Common myeloid progenitor, CD34-positive (primary cell): Measurements from ENCODE around the gene WNT9B.
A peak's percentile ranks its signal among the peaks of the same experiment; 100 is the strongest.

ENCODE experiments used
- CTCF ChIA-PET: fragments of 350-600 bp; sonication (Branson Sonifier 250); formaldehyde crosslinking; loops from one replicate; lab custom pipeline; 2021; ENCODE audit warnings: antibody characterized with exemption; lab: Charles Lee
- POLR2A ChIA-PET: fragments of 350-600 bp; sonication (Branson Sonifier 250); formaldehyde crosslinking; loops from one replicate; lab custom pipeline; 2021; ENCODE audit warnings: antibody characterized with exemption; lab: Charles Lee
- DNase-seq, 3 donors: peaks; one replicate each; pipeline versions ENCODE4 v3.0.0 to v3.0.0-alpha.2; 2013
- H3K27ac ChIP-seq, 2 experiments: 1 replicate in 1 of 2; 2 replicates in 1 of 2; pipeline ENCODE4 v1.7.0; 2013; ENCODE audit warnings: inconsistent platforms in 2 of 2, low read length in 2 of 2, mild to moderate bottlenecking in 2 of 2, low read depth in 1 of 2, moderate library complexity in 1 of 2; ENCODE audit not compliant: severe bottlenecking in 2 of 2, insufficient read depth in 1 of 2, poor library complexity in 1 of 2
- H3K27me3 ChIP-seq, 5 experiments: replicated peaks in 2 of 5; 1 replicate in 3 of 5; 2 replicates in 2 of 5; pipeline versions ENCODE4 v1.6.1 to v1.7.0; 2013; ENCODE audit warnings: low read length in 4 of 5, mild to moderate bottlenecking in 2 of 5, moderate library complexity in 2 of 5, inconsistent platforms in 1 of 5; ENCODE audit not compliant: insufficient read depth in 5 of 5, control insufficient read depth in 4 of 5
- H3K36me3 ChIP-seq, 4 experiments: 1 replicate in 2 of 4; 2 replicates in 2 of 4; pipeline versions ENCODE4 v1.6.1 to v1.7.0; 2013; ENCODE audit warnings: low read length in 3 of 4, control low read depth in 1 of 4, mild to moderate bottlenecking in 1 of 4; ENCODE audit not compliant: control insufficient read depth in 4 of 4, insufficient read depth in 4 of 4
- H3K4me1 ChIP-seq, 4 experiments: 1 replicate in 3 of 4; 2 replicates in 1 of 4; pipeline versions ENCODE4 v1.6.1 to v1.7.1; 2013; ENCODE audit warnings: low read length in 3 of 4, mild to moderate bottlenecking in 3 of 4, control low read depth in 1 of 4, inconsistent platforms in 1 of 4, moderate library complexity in 1 of 4; ENCODE audit not compliant: control insufficient read depth in 4 of 4, insufficient read depth in 4 of 4; ENCODE audit errors: control extremely low read depth in 1 of 4
- H3K4me3 ChIP-seq, 7 experiments: 1 replicate in 4 of 7; 2 replicates in 3 of 7; pipeline versions ENCODE4 v1.5.1 to v1.7.0; 2013; ENCODE audit warnings: mild to moderate bottlenecking in 7 of 7, low read length in 6 of 7, moderate library complexity in 6 of 7, inconsistent platforms in 2 of 7, low read depth in 2 of 7, control low read depth in 1 of 7; ENCODE audit not compliant: insufficient read depth in 4 of 7, control insufficient read depth in 1 of 7; ENCODE audit errors: extremely low read depth in 1 of 7
- H3K9me3 ChIP-seq, 5 experiments: 1 replicate in 4 of 5; 2 replicates in 1 of 5; pipeline versions ENCODE4 v1.6.1 to v1.7.1; 2013; ENCODE audit warnings: low read length in 4 of 5, mild to moderate bottlenecking in 2 of 5, inconsistent platforms in 1 of 5, low read depth in 1 of 5, moderate library complexity in 1 of 5; ENCODE audit not compliant: control insufficient read depth in 4 of 5, insufficient read depth in 2 of 5; ENCODE audit errors: control extremely low read depth in 1 of 5
- WGBS: methylation state at CpG from one replicate; pipeline ENCODE4 v1.1.5; 2013; ENCODE audit not compliant: insufficient coverage; 5-methylcytosine and 5-hydroxymethylcytosine counted together

Gene WNT9B

DNA sequence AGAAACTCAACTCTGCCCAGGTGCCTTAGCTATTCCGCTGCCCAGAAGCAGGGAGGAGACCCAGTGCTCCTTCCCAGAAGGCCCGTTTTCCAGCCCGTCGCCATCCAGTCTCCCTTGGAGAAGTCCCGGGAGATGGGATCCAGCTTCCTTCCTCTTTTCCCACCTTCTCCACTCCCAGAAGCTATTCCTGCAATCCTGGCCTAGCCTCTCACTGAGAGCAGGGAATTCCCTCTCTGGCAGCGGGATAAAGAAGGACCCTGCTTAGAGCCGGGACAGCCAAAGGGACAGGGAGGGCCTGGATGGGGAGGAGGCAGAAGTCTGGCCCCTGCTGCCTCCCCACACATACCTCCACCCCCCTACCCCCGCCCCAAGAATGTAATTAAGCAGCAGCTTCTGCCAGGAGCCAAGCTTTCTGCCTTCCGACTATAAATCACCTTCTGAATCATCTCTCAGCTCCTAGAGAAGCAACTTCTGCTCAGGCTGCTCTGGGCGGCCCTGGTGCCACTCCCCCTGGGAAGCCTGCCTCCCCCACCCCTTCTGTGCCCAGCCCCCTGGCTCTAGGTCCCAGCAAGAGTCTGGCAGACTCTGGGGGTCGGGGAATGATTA lies 39.3 kb upstream of the WNT9B start:
- POLR2A ChIA-PET, result no interaction called here
- 80% methylated on average over 6 of the region's 11 CpGs for WGBS

DNA sequence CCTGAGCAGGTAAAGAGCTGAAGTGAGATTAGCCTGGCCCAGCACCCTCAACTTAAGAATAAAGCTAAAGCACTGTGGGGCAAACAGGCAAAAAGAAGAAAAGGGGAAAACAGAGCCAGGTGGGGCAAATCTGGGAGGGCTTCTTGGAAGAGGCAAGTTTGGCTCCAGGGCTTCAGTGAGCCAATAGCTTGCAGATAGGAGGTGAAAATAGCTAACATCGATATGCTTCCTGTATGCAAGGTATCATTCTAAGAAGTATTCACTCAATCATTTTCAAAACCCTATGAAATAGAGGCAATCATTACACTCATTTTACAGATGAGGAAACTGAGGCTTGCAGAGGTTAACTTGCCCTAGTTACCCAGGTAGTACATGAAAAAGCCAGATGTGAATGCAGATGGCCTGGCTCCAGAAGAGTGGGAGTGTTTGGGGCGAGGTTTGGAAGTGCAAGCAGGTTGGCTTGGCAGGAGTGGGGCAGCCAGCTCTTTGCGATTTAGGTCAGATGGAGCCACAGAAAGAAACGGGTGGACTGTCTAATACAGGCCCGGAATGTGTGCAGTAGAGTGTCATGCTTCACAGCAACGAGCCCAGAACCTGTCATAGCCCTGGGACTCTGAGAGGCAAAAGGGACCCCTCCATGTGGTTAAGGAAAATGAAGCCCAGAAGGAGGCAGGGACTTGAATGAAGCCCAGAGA lies 38.6 kb upstream of the WNT9B start:
- no peaks in the 10 kb centered on the region for H3K9me3 ChIP-seq
- H3K36me3 ChIP-seq, result no peaks in the 10 kb centered on the region
- ChIA-PET CTCF (interaction anchor here (1.3 kb wide), 1 partner anchor 10 kb away, joined by 3 read pairs; no protein-coding TSS in a partner anchor), POLR2A (no interaction called here)
- H3K27ac ChIP-seq, result no peak overlapping the region
- WGBS, result 90% methylated on average over 5 of the region's 6 CpGs
- DNase-seq, result no peak
- H3K4me1 ChIP-seq, result peaks cover 0 to 8% (median 6%) of the 10 kb centered on the region in 4 experiments
- H3K27me3 ChIP-seq, result peaks cover 5 to 52% (median 26%) of the 10 kb centered on the region in 5 experiments
- no peak overlapping the region for H3K4me3 ChIP-seq

More for the DNA sequence above, 39.3 kb upstream of the WNT9B start:
- CTCF ChIA-PET, result interaction anchor here (1.0 to 1.6 kb wide), 3 partner anchors 9 to 26 kb away, joined by 3 read pairs; no protein-coding TSS in a partner anchor
- Histone ChIP-seq H3K36me3 (no peaks in the 10 kb centered on the region), H3K4me1 (peaks cover 0 to 5% (median 3%) of the 10 kb centered on the region in 4 experiments), H3K27ac (no peak overlapping the region), H3K4me3 (no peak overlapping the region), H3K9me3 (no peaks in the 10 kb centered on the region), H3K27me3 (peaks cover 2 to 45% (median 20%) of the 10 kb centered on the region in 5 experiments)
- DNase-seq, result peak in 1 of 3 donors; percentile 8

DNA sequence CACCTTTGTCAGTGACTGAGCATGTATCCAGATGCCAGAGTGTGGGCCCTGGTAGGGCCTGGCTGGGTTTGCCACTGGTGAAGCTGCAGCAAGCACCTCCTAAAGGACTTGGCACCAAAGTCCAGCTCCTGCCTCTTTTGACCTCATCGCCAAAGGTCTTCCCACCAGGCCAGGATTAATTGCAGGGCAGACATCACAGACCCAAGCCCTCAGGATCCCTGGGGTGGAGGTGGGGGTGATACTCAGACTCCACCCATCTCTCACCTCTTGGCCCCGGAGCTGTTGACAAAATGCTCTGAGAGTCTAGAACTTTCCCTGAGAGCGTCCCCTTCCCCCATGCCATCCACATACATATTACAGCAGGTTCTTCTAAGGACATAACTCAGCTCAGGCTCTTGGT lies 37.5 kb upstream of the WNT9B start:
- no peaks in the 10 kb centered on the region for H3K36me3 ChIP-seq
- H3K4me3 ChIP-seq, result no peak overlapping the region
- no peak for DNase-seq
- H3K27me3 ChIP-seq, result peaks cover 5 to 62% (median 33%) of the 10 kb centered on the region in 5 experiments
- 78% methylated on average over 3 of the region's 3 CpGs for WGBS
- no peaks in the 10 kb centered on the region for H3K9me3 ChIP-seq
- POLR2A ChIA-PET, result no interaction called here
- CTCF ChIA-PET, result interaction anchor here (2.3 kb wide), 1 partner anchor 10 kb away, joined by 7 read pairs; no protein-coding TSS in a partner anchor
- no peak overlapping the region for H3K27ac ChIP-seq
- peaks cover 0 to 16% (median 13%) of the 10 kb centered on the region in 4 experiments for H3K4me1 ChIP-seq

DNA sequence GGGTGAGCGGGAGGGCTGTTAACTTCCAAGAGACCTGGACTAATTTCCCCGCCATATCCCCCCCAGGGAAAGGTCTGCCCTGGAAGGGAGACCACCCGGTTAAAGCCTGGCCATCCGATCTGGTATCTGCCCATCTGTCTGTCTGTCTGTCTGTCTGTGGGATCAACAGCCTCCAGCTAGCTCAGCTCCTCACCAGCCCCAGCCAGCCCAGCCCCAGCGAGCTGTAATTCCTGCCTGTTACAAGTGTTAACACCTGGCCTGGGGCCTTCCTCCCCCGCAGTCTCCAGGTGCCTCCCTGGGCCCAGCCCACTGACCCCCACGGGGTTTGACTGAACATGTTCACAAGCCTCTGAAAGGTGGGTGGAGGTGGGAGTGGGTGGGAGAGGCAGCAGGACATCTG lies 36.9 kb upstream of the WNT9B start:
- no peak overlapping the region for H3K4me3 ChIP-seq
- ChIA-PET CTCF (interaction anchor here (2.3 kb wide), 1 partner anchor 9 kb away, joined by 7 read pairs; no protein-coding TSS in a partner anchor), POLR2A (no interaction called here)
- DNase-seq, result no peak
- no peak overlapping the region for H3K27ac ChIP-seq
- 63% methylated on average over 6 of the region's 7 CpGs for WGBS
- H3K4me1 ChIP-seq, result peaks cover 0 to 21% (median 18%) of the 10 kb centered on the region in 4 experiments
- peaks cover 5 to 67% (median 35%) of the 10 kb centered on the region in 5 experiments for H3K27me3 ChIP-seq
- no peaks in the 10 kb centered on the region for H3K36me3 ChIP-seq
- no peaks in the 10 kb centered on the region for H3K9me3 ChIP-seq

DNA sequence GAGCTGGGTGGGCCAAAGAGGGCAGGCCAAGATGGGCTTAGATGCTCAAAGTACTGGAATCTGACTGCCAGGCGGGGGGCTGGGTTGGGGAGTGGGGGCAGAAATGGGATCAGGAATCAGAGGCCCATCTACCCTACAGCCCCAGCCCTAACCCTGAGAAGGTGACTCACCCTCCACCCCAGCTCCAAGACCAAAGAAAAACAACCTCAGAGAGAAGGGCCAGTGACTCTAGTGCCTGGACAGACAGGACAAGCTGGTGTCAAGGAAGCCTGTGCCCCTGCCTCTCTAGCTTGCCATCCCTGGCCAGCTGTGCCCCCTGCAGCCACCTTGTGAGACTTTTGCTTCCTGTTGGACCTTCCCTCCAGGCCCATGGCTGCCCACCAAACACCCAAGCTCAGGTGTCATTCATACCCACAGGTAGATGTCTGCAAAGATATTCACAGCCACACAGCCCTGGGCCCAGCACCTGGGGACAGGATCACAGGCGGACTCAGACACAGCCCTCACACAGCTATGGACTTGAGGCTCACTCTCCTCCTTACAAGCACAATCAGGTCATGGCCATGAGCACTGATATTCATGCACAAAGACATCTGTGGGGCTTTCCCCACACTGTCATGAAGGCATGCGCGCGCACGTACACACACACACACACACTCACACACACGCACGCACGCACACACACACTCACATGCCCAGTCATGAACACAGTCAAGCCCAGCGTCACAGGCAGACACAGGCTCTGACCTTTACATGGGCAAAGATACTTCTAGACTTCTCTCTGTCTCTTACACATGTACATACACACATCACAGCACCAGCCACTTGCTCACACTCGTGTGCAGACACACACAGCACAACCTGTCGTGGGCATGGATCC lies 35.7 kb upstream of the WNT9B start:
- no peaks in the 10 kb centered on the region for H3K36me3 ChIP-seq
- peak in 1 of 3 donors; percentile 43 for DNase-seq
- no peak overlapping the region for H3K4me3 ChIP-seq
- H3K27me3 ChIP-seq, result peaks cover 5 to 80% (median 46%) of the 10 kb centered on the region in 5 experiments
- ChIA-PET CTCF (interaction anchor here (2.3 kb wide), 1 partner anchor 8 kb away, joined by 7 read pairs; no protein-coding TSS in a partner anchor), POLR2A (no interaction called here)
- H3K4me1 ChIP-seq, result peaks cover 0 to 31% (median 26%) of the 10 kb centered on the region in 4 experiments
- no peak overlapping the region for H3K27ac ChIP-seq
- WGBS, result 96% methylated on average over 7 of the region's 12 CpGs
- H3K9me3 ChIP-seq, result no peaks in the 10 kb centered on the region

DNA sequence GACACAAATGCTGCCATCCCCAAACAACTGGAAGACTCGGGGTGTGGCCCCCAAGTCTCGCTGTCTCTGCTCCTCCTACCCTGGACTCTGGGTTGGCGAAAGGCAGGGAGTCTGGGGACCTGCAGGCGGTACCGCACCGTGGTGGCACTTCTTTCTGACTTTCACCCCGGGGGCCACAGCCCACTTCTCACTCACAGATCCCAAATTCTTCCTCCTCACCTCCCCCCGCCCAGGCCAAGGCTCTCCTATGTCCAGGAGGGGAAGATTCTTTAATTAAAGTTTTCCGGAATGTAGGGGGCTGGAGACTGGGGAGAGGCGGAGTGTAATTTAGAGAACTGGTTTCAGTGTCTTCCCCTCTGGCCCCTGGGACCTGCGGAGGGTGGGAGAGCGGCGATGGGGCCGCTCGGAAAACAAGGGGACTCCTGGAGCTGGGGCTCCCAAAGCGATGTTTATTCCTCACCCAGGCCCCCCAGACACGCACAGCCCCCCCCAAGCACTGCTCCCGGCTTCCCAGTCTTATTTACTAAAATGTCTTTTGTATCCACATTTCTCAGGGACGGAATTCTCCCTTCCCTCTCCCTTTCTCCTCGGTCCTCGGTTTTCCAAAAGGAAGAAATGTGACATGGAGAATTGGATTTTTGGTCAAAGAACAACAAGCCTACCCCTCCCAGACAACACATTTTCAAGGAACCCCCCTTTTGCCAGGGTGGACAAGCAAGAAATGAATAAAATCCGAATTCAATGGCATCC lies 34.1 kb upstream of the WNT9B start:
- WGBS, result 11% methylated on average over 3 of the region's 22 CpGs

More for the DNA sequence above, 34.1 kb upstream of the WNT9B start:
- Histone ChIP-seq H3K27ac (no peak overlapping the region), H3K27me3 (peaks cover 5 to 95% (median 52%) of the 10 kb centered on the region in 5 experiments), H3K9me3 (no peaks in the 10 kb centered on the region), H3K4me3 (no peak overlapping the region), H3K36me3 (no peaks in the 10 kb centered on the region), H3K4me1 (peaks cover 0 to 34% (median 26%) of the 10 kb centered on the region in 4 experiments)
- DNase-seq, result no peak
- ChIA-PET CTCF (no interaction called here), POLR2A (no interaction called here)
